TTC549 (cell line): ENCODE data around the gene TAF11.
"Not testable (repeated sequence)": the region's sequence is repeated elsewhere in the genome, so short reads cannot be mapped to it uniquely, and the experiment has no call there.

Experiments used
- FAIRE-seq: peaks from 2 replicates; lab custom pipeline; 2012; peaks lifted over from hg19 to GRCh38; lab: Jason Lieb, UNC

Gene TAF11

GRCh38 chr6:34904990-34905613 lies 17.3 kb upstream of the TAF11 start:
- no peak for FAIRE-seq

GRCh38 chr6:34901930-34902329 lies 14.1 kb upstream of the TAF11 start:
- no peak for FAIRE-seq

- FAIRE-seq: no peak
Measured at GRCh38 chr6:34900321-34901031, 12.6 kb upstream of the TAF11 start.

GRCh38 chr6:34899748-34900147 lies 11.9 kb upstream of the TAF11 start:
- not testable (repeated sequence) for FAIRE-seq

GRCh38 chr6:34897716-34898115 lies 9.9 kb upstream of the TAF11 start:
- no peak for FAIRE-seq

- FAIRE-seq: no peak
Measured at GRCh38 chr6:34897130-34897529, 9.3 kb upstream of the TAF11 start.

GRCh38 chr6:34894693-34895092 lies 6.9 kb upstream of the TAF11 start:
- no peak for FAIRE-seq

- no peak for FAIRE-seq
Measured at GRCh38 chr6:34891296-34891695, 3.5 kb upstream of the TAF11 start.

GRCh38 chr6:34890533-34890925 lies 2.7 kb upstream of the TAF11 start:
- FAIRE-seq: no peak

DNA sequence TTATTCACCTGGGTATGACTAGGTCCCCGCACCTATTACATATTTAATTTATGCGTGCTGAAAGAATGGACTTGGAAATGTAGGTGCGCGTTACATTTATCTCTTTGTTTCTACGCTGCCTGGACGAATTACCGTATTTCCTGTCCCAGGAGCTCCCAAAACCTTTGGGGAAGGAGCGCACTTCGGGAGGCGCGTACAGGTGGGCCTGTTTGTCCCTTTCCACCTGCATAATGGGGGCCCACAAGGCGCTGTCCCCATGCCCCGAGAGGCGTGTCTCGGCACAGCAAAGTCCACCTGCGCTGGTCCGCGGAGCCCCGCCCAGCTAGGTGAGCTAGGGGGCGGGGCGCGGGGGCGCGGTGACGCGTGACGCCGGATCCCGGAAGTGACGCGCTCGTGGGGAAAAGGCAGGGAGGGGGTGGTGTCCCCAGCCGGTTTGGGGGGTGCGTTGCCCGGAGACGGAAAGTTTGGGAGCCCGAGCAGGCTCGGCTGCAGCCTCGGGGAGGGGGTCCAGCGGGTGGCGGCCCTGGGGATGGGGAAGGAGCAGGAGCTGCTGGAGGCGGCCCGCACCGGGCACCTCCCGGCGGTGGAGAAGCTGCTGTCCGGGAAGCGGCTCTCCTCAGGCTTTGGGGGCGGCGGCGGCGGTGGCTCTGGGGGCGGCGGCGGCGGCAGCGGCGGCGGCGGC lies 1.2 kb upstream of the TAF11 start, which contains the start of gene ANKS1A:
Gene ANKS1A, plus strand, starts transcription at position 382 of the 682 bp plus-strand sequence. Its CDS starts 148 bp downstream, at position 530.
- FAIRE-seq: no peak

DNA sequence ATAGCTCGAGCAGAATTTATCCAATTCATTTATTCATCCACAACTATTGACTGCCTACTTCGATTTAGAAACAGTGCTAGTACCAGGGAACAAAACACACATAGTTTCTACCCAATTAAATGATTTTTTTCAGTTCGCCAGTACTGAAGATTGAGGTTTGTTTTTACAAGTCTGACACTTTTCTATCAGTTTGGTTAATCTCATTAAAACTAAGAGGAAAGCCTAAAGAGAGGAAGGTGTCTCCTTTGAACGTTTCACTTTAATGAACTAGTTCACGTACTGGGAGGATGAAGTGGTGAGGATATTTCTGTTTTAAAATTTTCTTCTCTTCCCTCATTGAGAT lies 643 bp upstream of the TAF11 start:
- FAIRE-seq: no peak

DNA sequence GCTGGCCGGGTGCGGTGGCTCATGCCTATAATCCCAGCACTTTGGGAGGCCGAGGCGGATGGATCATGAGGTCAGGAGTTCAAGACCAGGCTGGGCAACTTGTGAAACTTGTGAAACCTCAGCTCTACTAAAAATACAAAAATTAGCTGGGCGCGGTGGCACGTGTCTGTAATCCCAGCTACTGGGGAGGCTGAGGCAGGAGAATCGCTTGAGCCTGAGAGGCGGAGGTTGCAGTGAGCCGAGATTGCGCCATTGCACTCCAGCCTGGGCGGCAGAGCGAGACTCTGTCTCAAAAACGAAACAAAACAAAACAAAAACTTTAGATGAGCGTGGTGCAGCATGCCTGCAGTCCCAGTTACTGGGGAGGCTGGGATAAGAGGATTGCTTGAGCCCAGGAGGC lies 2.0 kb downstream of the TAF11 start:
- FAIRE-seq: not testable (repeated sequence)

- FAIRE-seq: no peak
Measured at GRCh38 chr6:34884996-34885395, 2.8 kb downstream of the TAF11 start.

DNA sequence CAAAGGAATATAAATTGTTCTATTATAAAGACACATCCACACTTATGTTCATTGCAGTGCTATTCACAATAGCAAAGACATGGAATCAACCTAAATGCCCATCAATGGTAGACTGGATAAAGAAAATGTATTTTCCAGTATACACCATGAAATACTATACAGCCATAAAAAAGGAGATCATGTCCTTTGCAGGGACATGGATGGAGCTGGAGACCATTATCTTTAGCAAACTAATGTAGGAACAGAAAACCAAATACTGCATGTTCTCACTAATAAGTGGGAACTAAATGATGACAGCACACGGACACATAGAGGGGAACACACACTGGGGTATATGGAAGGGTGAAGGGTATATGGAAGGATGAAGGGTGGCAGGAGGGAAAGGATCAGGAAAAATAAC lies 3.8 kb downstream of the TAF11 start:
- not testable (repeated sequence) for FAIRE-seq

GRCh38 chr6:34877869-34878485 lies 9.9 kb downstream of the TAF11 start:
- no peak for FAIRE-seq

GRCh38 chr6:34877259-34877658 lies 10.6 kb downstream of the TAF11 start:
- FAIRE-seq: no peak

GRCh38 chr6:34876472-34876871 lies 11.4 kb downstream of the TAF11 start:
- no peak for FAIRE-seq

- no peak for FAIRE-seq
Measured at GRCh38 chr6:34875292-34876213, 12.3 kb downstream of the TAF11 start.

GRCh38 chr6:34872332-34872731 lies 15.5 kb downstream of the TAF11 start:
- FAIRE-seq: no peak

GRCh38 chr6:34871853-34872252 lies 16.0 kb downstream of the TAF11 start:
- FAIRE-seq: no peak

DNA sequence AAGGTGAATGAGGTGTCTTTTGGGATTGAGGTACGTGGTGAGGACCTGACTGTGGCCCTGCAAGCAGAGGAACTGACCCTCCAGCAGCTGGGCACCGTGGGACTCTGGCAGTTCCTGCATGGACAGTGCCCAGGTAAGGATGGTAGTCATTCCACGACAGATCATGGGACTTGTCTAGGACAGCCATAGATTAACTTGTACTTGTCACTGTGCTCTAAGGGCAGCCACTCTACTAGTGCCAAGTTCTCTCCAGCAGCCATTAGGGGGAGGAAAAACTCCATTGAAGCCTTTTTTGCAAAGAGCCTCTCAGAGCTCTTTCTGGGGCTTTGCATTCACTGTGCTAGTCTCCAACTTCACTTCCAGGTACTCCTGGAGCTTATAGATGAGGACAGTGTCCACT lies 20.4 kb downstream of the TAF11 start:
- no peak for FAIRE-seq

- FAIRE-seq: no peak
Measured at GRCh38 chr6:34866509-34866908, 21.3 kb downstream of the TAF11 start.
